Epithelial cell of esophagus (primary cell): ENCODE data around the gene RAP1GAP.

Source experiments
- DNase-seq: peaks from one replicate; pipeline ENCODE4 v3.0.0; 2010; ENCODE audit warnings: low read depth
- H3K4me3 ChIP-seq: 2 replicates; pipeline ENCODE4 v1.5.1; 2011; ENCODE audit warnings: mild to moderate bottlenecking, low read length, control low read depth
- TF ChIP-seq, protein P1 (sequence below): IDR thresholded peaks from 2 replicates; pipeline ENCODE4 v1.5.1; 2011; ENCODE audit warnings: low read depth, mild to moderate bottlenecking, low read length, control low read depth, inconsistent platforms; ENCODE audit not compliant: insufficient read depth; ENCODE audit errors: missing control alignments

The RAP1GAP gene

DNA sequence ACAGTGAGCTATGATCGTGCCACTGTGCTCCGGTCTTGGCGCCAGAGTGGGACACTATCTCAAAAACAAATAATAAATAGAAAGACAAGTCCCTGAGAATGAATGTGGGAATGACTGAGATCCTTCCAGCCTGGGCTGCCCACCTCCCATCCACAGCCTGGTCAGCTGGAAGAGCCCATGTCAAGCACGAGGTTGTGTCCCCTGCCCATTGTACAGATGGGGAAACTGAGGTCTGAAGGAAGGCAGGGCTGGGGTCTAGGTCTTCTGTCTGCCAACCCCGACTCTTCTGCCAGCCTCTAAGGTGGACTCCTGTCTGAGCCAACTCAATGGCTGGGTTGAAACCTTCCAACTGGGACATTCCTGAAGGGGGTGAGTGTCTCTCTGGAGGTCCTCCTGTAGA, 79.5 kb downstream of the RAP1GAP start:
- DNase-seq = no peak
- TF ChIP-seq, protein P1, sequence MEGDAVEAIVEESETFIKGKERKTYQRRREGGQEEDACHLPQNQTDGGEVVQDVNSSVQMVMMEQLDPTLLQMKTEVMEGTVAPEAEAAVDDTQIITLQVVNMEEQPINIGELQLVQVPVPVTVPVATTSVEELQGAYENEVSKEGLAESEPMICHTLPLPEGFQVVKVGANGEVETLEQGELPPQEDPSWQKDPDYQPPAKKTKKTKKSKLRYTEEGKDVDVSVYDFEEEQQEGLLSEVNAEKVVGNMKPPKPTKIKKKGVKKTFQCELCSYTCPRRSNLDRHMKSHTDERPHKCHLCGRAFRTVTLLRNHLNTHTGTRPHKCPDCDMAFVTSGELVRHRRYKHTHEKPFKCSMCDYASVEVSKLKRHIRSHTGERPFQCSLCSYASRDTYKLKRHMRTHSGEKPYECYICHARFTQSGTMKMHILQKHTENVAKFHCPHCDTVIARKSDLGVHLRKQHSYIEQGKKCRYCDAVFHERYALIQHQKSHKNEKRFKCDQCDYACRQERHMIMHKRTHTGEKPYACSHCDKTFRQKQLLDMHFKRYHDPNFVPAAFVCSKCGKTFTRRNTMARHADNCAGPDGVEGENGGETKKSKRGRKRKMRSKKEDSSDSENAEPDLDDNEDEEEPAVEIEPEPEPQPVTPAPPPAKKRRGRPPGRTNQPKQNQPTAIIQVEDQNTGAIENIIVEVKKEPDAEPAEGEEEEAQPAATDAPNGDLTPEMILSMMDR = no peak

DNA sequence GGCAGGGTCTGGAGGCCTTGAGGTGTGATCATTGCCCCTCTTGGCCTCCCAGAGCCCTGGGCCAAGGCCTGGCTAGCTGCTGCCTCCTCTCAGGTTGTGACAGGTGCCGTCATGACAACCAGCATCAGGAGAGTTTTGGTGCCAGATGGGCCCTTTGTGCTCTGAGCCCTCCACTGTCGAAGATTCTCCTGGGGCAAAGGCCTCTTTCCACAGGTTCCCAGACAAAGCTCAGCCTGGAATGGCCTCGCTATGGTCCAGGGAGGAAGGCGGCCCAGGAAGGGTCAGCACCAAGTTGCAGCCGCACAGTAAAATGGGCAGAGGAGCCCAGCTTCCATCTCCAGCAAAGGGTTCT, 81.6 kb downstream of the RAP1GAP start:
- no peak for DNase-seq
- TF ChIP-seq, protein P1 = no peak
- no peak overlapping the region for H3K4me3 ChIP-seq

More for the DNA sequence above, 79.5 kb downstream of the RAP1GAP start:
- no peak overlapping the region for H3K4me3 ChIP-seq

DNA sequence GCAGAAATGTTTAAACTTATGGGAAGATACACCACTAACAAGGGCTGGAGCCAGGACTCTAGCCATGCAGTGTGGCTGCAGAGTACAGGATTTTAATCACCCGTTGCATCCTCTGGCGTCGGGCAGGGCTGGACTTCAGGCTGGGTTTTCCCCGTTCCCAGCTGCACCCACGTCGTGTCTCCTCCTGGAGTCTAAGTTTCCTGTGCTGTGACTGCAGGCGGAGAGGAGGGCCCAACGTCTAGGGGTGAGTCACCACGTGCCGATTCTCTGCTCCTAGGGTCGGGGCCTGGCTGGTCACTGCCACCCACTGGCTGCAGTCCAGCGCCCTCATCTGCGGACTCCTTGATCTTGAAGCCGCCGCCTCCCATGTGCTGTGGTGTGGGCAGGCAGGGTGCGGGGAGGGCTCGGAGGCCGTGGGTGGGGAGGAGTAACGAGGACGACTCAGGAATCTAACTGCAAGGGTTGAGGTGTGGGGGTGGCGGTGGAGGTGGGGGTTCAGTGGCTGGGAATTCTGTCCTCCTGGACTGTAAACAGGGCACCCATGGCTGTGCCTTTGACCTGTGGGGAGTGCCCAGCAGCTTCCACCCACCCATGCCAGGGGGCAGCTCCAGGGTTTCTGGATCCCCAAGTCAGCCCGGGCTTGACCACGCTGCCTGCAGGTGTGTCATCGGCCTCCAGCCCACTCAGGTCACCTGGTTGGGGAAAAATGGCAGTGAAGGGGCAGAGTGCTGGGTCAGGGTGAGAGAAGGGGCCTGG, 82.1 kb downstream of the RAP1GAP start:
- no peak overlapping the region for H3K4me3 ChIP-seq
- TF ChIP-seq, protein P1 = no peak
- peak; percentile 79 for DNase-seq

DNA sequence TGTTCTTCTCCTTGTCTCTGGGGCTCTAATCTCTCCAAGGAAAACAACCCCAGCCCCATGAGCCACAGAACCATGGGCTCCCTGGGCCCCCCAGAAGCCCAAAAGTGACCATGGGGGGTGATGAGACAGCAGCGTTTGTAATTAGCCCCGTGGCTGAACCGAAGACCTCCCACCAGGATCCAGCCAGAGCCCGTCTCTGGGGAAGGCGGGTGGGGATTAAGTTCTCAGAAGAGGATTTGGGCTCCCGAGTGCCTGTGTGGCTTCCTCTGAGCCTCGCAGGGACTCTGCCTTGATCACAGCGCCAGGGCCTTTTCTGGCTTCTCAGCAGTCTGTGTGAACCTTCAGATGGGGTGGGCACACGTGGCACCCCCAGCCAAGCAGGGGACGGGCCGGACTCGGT, 82.9 kb downstream of the RAP1GAP start:
- DNase-seq = no peak
- TF ChIP-seq, protein P1 = no peak
- no peak overlapping the region for H3K4me3 ChIP-seq

DNA sequence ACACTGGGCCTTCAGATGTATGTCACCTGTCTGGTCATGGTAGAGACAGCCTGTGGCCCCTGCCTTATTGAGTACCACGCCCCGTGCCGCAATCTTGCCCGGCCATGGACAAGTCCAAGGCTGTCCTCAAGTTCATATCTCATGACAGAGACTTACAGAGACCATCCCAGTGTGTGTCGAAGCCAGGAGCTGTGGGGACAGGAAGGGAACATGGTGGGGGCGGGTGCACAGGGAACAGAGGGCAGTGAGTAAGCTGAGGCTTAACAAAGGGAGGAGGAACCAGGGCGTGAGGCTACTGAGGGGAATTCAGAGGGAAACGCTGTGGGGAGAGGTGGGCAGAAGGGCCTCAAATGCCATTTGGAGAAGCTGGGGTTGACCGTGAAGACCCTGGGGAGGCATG, 84.1 kb downstream of the RAP1GAP start:
- H3K4me3 ChIP-seq = no peak overlapping the region
- TF ChIP-seq, protein P1 = no peak
- peak; percentile 20 for DNase-seq

DNA sequence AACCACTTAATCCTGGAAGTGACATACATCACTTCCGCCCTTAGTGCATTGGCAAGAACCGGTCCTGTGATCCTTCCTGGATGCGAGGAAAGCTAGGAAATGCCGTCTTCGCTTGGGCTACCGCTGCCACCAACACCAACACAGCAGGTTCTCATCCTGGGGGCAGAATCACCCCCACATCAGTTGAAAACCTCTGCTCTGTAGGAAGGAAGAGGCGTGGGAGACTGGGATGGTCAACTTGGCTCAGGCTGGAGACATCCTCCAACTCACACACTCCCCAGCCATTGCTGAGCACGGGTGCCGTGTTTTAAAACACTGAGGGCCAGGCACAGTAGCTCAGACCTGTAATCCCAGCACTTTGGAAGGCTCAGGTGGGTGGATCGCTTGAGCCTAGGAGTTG, 85.1 kb downstream of the RAP1GAP start:
- no peak overlapping the region for H3K4me3 ChIP-seq
- TF ChIP-seq, protein P1 = no peak

DNA sequence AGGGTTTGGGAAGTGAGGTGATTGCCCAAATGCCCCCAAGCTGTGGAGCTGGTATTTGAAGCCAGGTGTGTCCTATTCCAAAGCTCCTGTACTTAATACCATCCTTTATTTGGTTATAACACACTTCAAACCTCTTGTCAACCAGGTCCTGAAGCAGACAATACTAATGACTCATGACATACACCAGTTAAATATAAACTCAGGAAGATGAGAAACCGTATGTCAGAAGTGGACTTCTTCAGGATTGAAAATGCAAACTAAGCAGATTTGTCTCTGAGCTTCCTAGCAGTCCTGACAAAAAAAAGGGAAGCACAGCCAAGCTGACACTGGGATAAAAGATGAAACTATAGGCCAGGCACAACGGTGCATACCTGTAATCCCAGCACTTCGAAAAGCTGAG, 89.4 kb downstream of the RAP1GAP start:
- TF ChIP-seq, protein P1 = no peak
- DNase-seq = peak; percentile 38
- no peak overlapping the region for H3K4me3 ChIP-seq

More for the DNA sequence above, 85.1 kb downstream of the RAP1GAP start:
- no peak for DNase-seq
